Fibroblast of skin of scalp (primary cell): ENCODE measurements around the gene CPNE5. TPM values are rescaled to one million over a fixed set of nuclear protein-coding genes. Genes with fewer than 3 reads are reported as not detected.

Source experiments
- DNase-seq: peaks from one replicate; pipeline ENCODE4 v3.0.0-alpha.2; 2013
- polyA plus RNA-seq, 2 experiments: library from polyadenylated mRNA; unstranded; fragments of 120-200 nt; gene quantifications; one replicate each; pipeline ENCODE4 v1.2.1, GENCODE V29; 2013; ENCODE audit not compliant: insufficient read length in 2 of 2

Gene CPNE5
- 0.31 TPM for polyA plus RNA-seq (2013, experiment 1 of 2; ENCODE audit: insufficient read length)
- 1.2 TPM for polyA plus RNA-seq (2013, experiment 2 of 2; ENCODE audit: insufficient read length)

- no peak for DNase-seq
Observed at GRCh38 chr6:36838896-36839748, at the start of gene CPNE5. Gene CPNE5, minus strand, starts transcription at chr6:36839444. Its CDS starts 67 bp downstream, at chr6:36839377.

GRCh38 chr6:36888115-36888643 lies 48.9 kb upstream of the CPNE5 start:
- no peak for DNase-seq

- DNase-seq: no peak
Observed at GRCh38 chr6:36886950-36887618, 47.8 kb upstream of the CPNE5 start.

GRCh38 chr6:36885461-36886401 lies 46.5 kb upstream of the CPNE5 start, which contains the start of gene C6orf89:
Gene C6orf89, plus strand, starts transcription at chr6:36885952. Its CDS starts 13,493 bp downstream, at chr6:36899445.
- DNase-seq: peak; percentile 99

- DNase-seq: no peak
Observed at GRCh38 chr6:36884610-36885009, 45.4 kb upstream of the CPNE5 start.

GRCh38 chr6:36875250-36875633 lies 36.0 kb upstream of the CPNE5 start:
- DNase-seq: no peak

GRCh38 chr6:36874443-36875249 lies 35.4 kb upstream of the CPNE5 start, which contains the start of gene PPIL1:
Gene PPIL1, minus strand, starts transcription at chr6:36874803. Its CDS starts 31 bp downstream, at chr6:36874772.
- DNase-seq: peak; percentile 91

- DNase-seq: no peak
Observed at GRCh38 chr6:36873612-36874442, 34.6 kb upstream of the CPNE5 start.

GRCh38 chr6:36873115-36873514 lies 33.9 kb upstream of the CPNE5 start:
- DNase-seq: no peak

- DNase-seq: no peak
Observed at GRCh38 chr6:36871686-36872085, 32.4 kb upstream of the CPNE5 start.

GRCh38 chr6:36867471-36868224 lies 28.4 kb upstream of the CPNE5 start:
- DNase-seq: no peak

- DNase-seq: no peak
Observed at GRCh38 chr6:36865835-36866234, 26.6 kb upstream of the CPNE5 start.

GRCh38 chr6:36863670-36864540 lies 24.7 kb upstream of the CPNE5 start:
- DNase-seq: no peak

- DNase-seq: no peak
Observed at GRCh38 chr6:36862848-36863382, 23.7 kb upstream of the CPNE5 start.

GRCh38 chr6:36862164-36862847 lies 23.1 kb upstream of the CPNE5 start:
- DNase-seq: no peak

- DNase-seq: no peak
Observed at GRCh38 chr6:36860126-36860525, 20.9 kb upstream of the CPNE5 start.

- peak; percentile 44 for DNase-seq
Observed at GRCh38 chr6:36858407-36858981, 19.2 kb upstream of the CPNE5 start.
